NCI-H2227 treated with DMSO at 0.1 percent for 48 hours (cell line): ENCODE measurements around the gene CMSS1.
"Not testable (repeated sequence)": the region's sequence is repeated elsewhere in the genome, so short reads cannot be mapped to it uniquely, and the experiment has no call there.

Experiments
- DNase-seq: peaks from one replicate; lab custom pipeline; 2025; lab: John Stamatoyannopoulos, UW

Gene CMSS1

DNA sequence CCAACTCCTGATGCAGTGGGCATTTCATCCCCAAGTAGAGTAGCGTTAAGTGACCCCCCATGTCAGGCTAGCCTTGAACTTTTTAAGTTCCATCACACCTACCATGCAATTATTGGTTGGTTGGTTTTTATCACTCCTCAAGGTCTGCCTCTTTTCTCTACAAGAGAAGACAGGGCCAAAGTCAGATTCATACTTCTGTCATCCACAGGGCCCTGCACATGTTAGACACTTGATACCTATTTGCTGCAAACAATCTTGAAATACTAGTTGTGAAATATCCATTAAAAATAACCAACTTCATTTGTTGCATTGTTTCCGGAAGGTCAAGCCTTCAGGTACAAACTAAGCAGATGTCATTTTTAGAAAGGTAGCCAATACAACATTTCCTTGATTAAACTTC, 1.2 kb downstream of the CMSS1 start:
- DNase-seq, result no peak

DNA sequence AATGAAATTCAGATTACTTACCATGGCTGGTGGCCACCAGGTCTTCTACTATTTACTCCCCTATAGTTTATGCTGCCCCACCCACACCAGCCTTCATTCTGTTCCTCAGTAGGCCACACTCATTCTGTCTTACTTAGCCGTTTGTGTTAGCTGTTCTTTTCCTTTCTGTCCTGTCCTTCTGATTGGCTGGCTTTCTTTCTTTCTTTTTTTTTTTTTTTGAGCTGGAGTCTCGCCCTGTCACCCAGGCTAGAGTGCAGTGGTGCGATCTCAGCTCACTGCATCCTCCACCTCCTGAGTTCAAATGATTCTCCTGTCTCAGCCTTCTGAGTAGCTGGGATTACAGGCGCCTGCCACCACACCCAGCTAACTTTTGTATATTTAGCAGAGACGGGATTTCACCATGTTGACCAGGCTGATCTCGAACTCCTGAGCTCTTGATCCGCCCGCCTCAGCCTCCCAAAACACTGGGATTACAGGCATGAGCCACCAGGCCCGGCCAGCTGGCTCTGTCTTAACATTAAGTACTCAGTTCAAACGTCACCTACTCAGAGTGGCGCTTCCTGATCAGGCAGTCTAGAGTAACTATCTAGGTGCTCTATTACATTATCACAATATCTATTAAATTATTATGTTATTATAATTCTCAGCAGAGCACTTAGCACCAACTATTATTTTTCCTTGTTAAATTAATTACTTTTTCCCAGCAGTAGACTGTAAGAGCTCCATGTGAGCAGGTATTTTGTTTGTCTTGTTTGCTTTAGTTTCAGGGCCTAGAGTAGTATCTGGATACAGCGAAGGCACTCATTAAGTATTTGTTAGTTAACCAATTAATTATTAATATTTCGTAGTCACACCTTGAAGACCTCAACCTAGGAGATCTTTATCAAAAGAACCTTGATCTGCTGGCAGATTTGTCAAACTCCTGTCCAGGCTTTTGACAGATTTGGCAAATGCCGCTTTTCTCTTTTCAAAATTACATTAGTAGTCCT, 6.4 kb downstream of the CMSS1 start:
- DNase-seq, result no peak

DNA sequence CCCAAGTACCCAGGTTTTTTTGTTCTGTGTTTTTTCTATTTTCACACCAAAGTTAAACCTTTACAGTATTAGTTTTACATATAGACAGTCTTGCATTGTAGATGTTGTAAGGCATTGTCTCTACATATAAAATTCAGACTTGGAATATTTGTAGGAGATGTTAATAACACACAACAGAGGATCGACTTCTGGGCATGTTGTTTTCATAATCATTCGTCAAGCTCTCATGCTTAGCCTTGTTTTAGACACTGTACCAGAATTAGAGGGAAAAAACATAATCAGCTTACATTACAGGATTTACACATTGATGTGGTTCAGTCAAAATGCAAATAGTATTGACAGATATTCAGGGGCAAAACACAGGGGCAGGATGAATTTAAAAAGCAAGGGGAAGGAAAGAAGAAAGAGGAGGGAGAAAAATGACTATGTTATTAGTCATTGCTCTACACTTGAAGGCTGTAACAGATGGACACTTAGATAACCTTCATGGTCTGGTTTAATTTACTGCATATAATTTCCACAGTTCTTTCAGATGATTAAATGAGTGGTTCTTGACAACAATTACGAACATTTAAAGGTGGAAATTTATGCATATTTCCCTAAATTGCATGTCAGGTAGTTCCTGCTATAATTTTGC, 7.5 kb downstream of the CMSS1 start:
- DNase-seq, result no peak

DNA sequence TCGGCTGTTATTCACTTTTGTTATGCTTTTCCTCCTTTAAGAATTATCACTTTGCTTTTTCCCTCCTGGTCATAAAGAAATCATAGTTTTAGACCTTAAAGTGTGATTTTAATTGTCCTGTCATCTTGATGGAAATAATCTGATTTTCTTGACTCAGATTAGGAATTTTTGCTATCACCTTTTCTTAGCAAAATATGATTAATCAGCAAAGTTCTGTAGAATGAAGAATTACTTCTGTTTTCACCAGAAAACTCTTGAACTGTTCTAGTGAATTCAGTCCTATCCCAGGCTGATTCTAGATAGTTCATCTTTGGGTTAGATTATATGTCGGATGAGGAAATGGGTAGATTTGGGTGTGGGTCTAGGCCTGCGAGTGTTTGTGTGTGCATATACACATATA, 12.2 kb downstream of the CMSS1 start:
- no peak for DNase-seq

DNA sequence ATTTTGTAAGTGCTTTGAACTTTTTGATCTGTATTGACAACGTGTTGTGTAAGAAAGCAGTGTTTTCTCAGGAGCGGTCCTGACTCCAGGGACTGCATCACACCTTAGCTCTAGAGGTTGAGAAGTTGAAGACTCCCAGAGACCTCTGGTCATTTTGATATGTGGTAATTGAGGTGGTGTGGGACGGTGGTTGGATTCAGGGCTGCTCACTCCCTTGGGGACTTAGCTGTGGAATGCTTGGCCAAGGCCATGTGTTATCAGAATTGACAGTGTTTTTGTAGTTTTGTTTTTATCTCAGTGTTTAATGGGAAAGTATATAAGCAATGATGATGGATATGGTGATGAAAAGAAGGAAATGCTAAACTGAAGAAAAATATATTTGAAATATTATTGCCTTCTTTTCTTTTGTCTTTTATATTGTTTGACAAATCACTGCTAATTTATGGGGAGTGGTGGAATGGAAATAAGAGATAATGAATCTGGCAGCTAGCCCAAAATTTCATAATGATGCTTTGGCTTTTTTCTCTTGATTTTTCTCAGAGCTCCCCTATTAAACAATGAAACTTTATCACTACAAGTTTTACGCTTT, 16.0 kb downstream of the CMSS1 start:
- DNase-seq, result no peak

DNA sequence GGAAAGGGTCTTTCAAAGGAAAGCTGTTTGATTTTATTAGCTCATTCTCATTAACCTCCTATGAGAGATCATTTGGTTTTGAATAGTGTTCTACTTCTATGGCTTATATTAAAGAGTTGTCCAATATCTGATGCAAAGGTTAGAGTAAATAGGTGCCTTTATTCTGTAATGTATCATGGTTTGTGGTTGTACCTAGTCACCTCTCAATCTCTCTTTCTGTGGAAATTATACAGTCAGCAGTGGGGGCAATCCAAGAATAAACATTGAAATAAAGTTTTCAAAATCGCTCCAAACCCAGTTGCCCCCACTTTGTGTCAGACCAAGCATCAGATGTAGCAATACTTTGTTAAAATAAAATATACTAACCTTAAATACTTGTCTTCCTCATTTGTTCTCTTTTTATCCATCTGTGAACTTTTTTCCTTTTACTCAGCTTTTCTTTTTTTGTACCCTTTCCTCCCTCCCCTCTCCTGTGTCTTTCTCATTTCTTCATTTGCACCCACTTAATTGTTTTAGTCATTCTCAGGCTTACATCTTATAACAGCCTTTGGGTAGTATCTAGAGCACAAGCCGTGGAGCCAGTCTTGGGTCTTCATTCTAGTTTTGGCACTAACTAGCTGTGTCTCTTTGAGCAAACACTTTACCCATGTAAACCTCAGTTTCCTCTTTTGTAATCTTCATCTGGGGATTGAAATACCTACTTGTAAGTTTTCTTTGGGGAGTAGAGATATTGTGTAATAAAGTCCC, 16.7 kb downstream of the CMSS1 start:
- DNase-seq, result no peak

DNA sequence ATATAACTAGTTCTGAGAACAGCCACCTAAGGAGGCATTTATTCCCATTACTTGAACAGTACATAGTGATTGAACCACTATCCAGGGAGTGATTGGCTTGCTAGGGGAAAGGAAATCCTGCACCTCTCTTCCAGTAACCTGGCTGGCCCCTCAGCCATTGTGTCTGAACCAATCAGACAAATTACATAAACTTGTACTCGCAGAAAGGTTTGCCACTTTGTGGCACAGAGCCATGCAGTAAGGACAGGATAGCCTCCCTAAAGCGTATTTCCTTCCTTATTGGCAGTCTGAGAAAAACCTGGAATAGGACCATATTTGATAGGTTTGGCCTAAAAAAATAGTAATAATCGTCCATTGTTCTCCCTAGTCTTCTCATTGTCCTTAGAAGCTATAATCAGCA, 19.0 kb downstream of the CMSS1 start:
- no peak for DNase-seq

- no peak for DNase-seq
Observed at GRCh38 chr3:99837715-99838114, 20.1 kb downstream of the CMSS1 start.

DNA sequence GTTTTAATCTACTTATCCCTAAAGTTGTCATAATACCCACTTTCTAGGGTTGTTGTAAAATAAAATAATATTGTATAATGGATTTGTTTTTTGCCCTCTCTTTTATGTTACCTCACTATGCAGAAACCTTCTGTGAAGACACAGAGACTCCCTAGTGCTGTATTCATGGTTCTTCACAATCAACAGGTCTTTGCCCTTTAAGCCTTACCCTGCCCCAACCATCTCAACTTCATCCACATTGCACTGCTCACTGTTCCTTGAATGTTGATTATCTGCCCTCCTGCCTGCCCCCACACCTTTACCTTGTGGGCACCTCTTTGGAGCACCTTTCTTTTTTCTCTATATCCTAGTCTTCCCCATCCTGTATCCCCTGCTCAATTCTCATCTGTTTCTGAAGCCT, 21.1 kb downstream of the CMSS1 start:
- no peak for DNase-seq

DNA sequence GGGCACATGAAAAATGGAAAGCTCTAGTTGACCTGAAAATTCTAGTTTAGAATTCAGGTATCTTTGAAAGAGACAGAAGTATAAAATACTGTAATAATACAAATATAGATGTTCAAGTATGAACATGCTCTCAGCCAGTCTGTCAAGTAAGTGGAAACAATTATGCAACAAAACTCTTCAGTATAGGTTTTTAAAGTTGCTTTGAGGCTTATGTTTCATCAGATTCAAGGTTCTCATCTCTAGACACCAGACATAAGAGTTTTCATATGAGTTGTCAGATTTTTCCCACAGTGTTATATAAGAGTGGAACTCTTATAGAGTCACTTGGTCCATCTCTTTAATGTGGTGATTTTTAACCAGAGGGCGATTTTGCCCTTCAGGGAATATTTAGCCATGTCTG, 22.0 kb downstream of the CMSS1 start:
- DNase-seq, result no peak

DNA sequence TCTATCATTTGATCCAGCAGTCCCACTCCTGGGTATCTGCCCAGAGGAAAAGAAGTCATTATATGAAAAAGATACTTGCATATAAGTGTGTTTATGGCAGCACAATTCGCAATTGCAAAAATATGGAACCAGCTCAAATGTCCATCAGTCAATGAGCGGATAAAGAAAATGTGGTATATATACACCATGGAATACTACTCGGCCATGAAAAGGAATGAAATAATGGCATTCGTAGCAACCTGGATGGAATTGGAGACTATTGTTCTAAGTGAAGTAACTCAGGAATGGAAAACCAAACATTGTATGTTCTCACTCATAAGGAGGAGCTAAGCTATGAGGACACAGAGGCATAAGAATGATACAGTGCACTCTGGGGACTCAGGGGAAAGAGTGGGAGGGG, 24.3 kb downstream of the CMSS1 start:
- not testable (repeated sequence) for DNase-seq

- DNase-seq, result peak; percentile 10
Observed at GRCh38 chr3:99842826-99843589, 25.3 kb downstream of the CMSS1 start.

- DNase-seq, result no peak
Observed at GRCh38 chr3:99843590-99844258, 26.1 kb downstream of the CMSS1 start.

DNA sequence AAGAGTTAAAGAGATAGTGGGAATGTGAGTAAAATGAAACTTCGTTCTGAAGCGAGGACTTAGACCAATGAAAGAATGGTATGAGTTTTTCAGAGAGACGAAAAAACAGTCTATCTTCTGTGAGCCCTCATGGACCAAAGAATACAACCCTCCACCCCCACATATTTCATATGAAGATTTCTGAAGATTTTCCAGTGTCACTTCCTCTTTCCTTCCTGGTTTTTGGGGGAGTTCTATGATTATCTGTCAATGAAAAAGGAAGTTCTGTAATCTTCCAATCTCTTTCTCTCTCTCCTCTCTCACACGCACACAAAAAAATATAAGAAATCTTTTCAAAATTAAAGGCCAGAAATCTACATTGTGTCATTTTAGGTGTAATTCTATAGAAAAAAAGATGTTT, 27.7 kb downstream of the CMSS1 start:
- no peak for DNase-seq

DNA sequence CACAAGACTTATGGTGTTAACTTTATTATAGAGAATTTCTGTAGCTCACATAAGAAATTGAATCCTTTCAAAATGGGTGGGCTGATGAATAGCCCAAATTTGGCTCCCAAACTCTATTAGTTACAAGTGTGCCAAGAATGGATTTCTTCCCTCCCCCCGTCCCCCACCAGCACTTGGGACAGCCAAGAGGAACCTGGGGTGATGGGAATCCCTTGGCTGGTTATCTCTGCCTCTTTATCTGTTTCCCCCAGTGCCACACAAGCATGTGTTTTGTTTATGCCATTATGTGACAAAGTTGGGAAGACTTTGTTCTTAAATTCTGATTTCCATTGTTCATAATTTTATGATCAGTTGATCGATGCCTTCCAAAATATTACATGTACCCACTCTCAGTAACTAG, 28.3 kb downstream of the CMSS1 start:
- no peak for DNase-seq

DNA sequence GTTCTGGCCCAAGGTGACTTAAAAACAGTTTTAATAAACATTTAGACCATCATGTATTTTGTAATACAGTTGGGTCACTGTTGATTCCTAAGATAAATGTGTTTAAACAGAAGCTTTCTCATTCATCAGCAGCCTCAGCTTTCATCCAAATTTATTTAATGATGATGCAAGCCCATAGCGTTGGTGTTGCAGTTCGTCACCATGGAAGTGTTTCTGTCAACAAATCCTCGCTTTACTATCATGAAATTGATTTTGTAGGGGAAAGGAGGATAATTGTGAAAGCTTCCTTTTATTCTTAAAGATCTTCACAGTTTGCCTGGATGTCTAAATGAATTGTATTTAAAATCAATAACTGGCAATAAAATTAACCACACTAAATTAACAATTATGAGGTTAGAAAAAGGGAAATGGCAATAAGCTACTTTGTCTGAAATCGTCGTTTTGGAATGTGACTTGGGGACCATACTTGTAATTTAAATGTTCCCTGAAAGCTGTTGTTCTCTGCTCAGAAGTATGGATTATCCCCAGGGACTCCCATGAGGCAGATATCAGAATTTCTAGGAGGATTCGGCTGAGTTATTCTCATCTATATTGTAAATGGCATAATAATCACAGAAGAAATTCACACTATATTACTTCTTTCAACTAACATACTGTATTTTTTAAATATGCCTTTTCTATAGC, 29.0 kb downstream of the CMSS1 start:
- DNase-seq, result no peak

GRCh38 chr3:99848433-99848832, 30.8 kb downstream of the CMSS1 start:
- DNase-seq, result no peak

- DNase-seq, result no peak
Observed at GRCh38 chr3:99850608-99851007, 32.9 kb downstream of the CMSS1 start.

DNA sequence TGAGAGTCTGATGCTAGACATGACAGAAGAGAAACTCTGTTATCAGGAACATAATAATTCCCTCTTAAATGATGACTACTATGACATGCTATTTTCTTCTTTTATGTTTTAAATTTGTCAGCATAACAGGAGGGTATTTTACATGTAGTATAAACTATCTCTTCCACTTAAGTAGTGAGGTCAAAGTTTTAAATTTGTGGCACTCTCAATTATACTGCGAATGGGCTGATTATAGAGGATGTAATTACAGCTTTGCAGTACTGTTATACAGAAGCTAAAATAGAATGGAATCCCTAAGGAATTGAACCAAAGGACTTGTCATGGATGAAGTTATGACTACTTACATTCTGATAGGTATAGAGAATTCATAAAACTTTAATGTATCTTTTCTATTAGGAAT, 34.3 kb downstream of the CMSS1 start:
- peak; percentile 32 for DNase-seq

DNA sequence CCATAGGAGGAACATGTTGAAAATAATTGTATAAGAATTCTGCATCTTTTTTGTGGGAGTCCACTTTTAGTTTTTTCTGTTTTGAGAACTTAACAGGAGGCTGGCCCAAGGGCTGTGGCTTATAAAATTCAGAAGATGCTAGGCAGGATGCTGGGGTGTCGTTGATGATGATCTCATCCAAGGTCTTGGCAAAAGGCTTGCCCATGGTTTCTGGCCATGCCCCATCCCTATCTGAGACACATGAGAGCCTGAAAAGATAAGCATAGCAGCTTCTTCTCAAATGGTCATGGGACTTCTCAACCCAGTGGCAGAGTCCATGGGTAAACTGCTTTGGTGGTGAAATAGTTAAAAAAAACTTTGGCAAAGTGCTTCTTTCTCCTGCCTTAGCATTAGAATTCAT, 35.2 kb downstream of the CMSS1 start:
- DNase-seq, result no peak
